PC-9 (cell line): ENCODE data around the gene NPEPPS. TPM values are rescaled to one million over a fixed set of nuclear protein-coding genes. Genes with fewer than 3 reads are reported as not detected.

Experiments used
- BruUV-seq: library from RNA; stranded (reverse); fragments of 400-500 nt; replicated peaks from 2 replicates; lab custom pipeline; 2021; lab: Mats Ljungman, UMichigan
- CTCF ChIA-PET: fragments of 300-600 bp; sonication (Branson Sonifier 250); formaldehyde crosslinking; loops from one replicate; lab custom pipeline; 2022; ENCODE audit warnings: antibody characterized with exemption; lab: Charles Lee
- POLR2A ChIA-PET: fragments of 300-600 bp; sonication (Branson Sonifier 250); formaldehyde crosslinking; loops from one replicate; lab custom pipeline; 2022; ENCODE audit warnings: antibody characterized with exemption; ENCODE audit not compliant: unreplicated experiment; lab: Charles Lee
- DNase-seq, 2 experiments: peaks; one replicate each; pipeline versions ENCODE4 v3.0.0 to v3.0.0-alpha.2; 2015 to 2022; ENCODE audit warnings: mixed read lengths in 1 of 2
- H2AFZ ChIP-seq: fragments of 200-600 bp; sonication (generic); 2 replicates; pipeline ENCODE4 v1.8.1; 2017; ENCODE audit warnings: antibody characterized with exemption
- H3F3A ChIP-seq: fragments of 200-600 bp; sonication (generic); 2 replicates; pipeline ENCODE4 v1.8.1; 2017; ENCODE audit warnings: antibody characterized with exemption, mild to moderate bottlenecking, low read depth; ENCODE audit not compliant: insufficient read depth
- H3K27ac ChIP-seq: fragments of 200-600 bp; sonication (generic); 2 replicates; pipeline ENCODE4 v1.6.1; 2016; ENCODE audit warnings: mixed run types
- H3K27me3 ChIP-seq: fragments of 200-600 bp; sonication (generic); 2 replicates; pipeline ENCODE4 v1.6.1; 2016; ENCODE audit warnings: low read depth, mixed run types; ENCODE audit not compliant: insufficient read depth
- H3K36me3 ChIP-seq: fragments of 200-600 bp; sonication (generic); 2 replicates; pipeline ENCODE4 v1.6.1; 2016; ENCODE audit warnings: low read depth, mixed run types
- H3K4me1 ChIP-seq: fragments of 200-600 bp; sonication (generic); replicated peaks from 2 replicates; pipeline ENCODE4 v1.6.1; 2016; ENCODE audit warnings: mixed run types; ENCODE audit not compliant: insufficient read depth
- H3K4me2 ChIP-seq: fragments of 200-600 bp; sonication (generic); 2 replicates; pipeline ENCODE4 v1.6.1; 2017; ENCODE audit warnings: mixed run types
- H3K4me3 ChIP-seq: fragments of 200-600 bp; sonication (generic); 2 replicates; pipeline ENCODE4 v1.6.1; 2016; ENCODE audit warnings: mixed run types
- H3K79me2 ChIP-seq: fragments of 200-600 bp; sonication (generic); 2 replicates; pipeline ENCODE4 v1.6.1; 2017; ENCODE audit warnings: low read depth, mixed run types
- H3K9me2 ChIP-seq: fragments of 200-600 bp; sonication (generic); 2 replicates; pipeline ENCODE4 v1.8.1; 2017; ENCODE audit warnings: mild to moderate bottlenecking; ENCODE audit not compliant: insufficient read depth
- H3K9me3 ChIP-seq: fragments of 200-600 bp; sonication (generic); 2 replicates; pipeline ENCODE4 v1.8.1; 2016; ENCODE audit warnings: low read depth; ENCODE audit not compliant: insufficient read depth
- H4K20me1 ChIP-seq: fragments of 200-600 bp; sonication (generic); 2 replicates; pipeline ENCODE4 v1.8.1; 2017; ENCODE audit not compliant: insufficient read depth
- CTCF ChIP-seq: fragments of 200-600 bp; sonication (generic); conservative IDR thresholded peaks from 2 replicates; pipeline ENCODE4 v1.6.1; 2017; ENCODE audit warnings: mixed run types, antibody characterized with exemption, mild to moderate bottlenecking, moderate library complexity
- EZH2 ChIP-seq: fragments of 200-600 bp; sonication (generic); IDR thresholded peaks from 2 replicates; pipeline ENCODE4 v1.8.0; 2017; ENCODE audit warnings: antibody characterized with exemption, low read depth
- intact Hi-C: fragments of 100-400 bp; cut with micrococcal nuclease; formaldehyde crosslinking; loops from one replicate; pipeline ENCODE4 v1.10.0; 2022; ENCODE audit not compliant: unreplicated experiment
- total RNA-seq: library from RNA; stranded (reverse); gene quantifications from 2 replicates; pipeline ENCODE4 v1.2.3, GENCODE V29; 2021

The NPEPPS gene
- total RNA-seq, 1 experiment from 2014 or later: 187 TPM

- Histone ChIP-seq H3K27me3 (no peaks in the 10 kb centered on the region), H3K36me3 (peaks cover 58% of the 10 kb centered on the region), H4K20me1 (no peaks in the 10 kb centered on the region; the same call in 1 of the 2 replicates), H3K9me2 (no peaks in the 10 kb centered on the region), H2AFZ (no peak overlapping the region), H3F3A (peaks cover 84% of the 10 kb centered on the region), H3K4me3 (no peak overlapping the region), H3K27ac (no peak overlapping the region), H3K79me2 (0 out of 2 replicates have a peak, but pooled peaks cover 16% of the 10 kb centered on the region), H3K4me1 (peaks cover 29% of the 10 kb centered on the region), H3K9me3 (no peaks in the 10 kb centered on the region), H3K4me2 (no peak overlapping the region)
- CTCF ChIA-PET: no interaction called here
- no peak for DNase-seq
- TF ChIP-seq EZH2 (no peak), CTCF (no peak)
- intact Hi-C loops: no loop called here
- BruUV-seq: no TSS peak
- POLR2A ChIA-PET: no interaction called here
Measured at GRCh38 chr17:47607481-47607880, 76.6 kb downstream of the NPEPPS start.

- Histone ChIP-seq H3K4me1 (peaks cover 29% of the 10 kb centered on the region), H3K27ac (peak overlapping the region; percentile 71), H3K27me3 (no peaks in the 10 kb centered on the region), H3K9me2 (no peaks in the 10 kb centered on the region), H2AFZ (no peak overlapping the region), H3K4me3 (no peak overlapping the region), H3K36me3 (peaks cover 55% of the 10 kb centered on the region), H3K4me2 (no peak overlapping the region), H4K20me1 (peaks cover 8% of the 10 kb centered on the region; the same call in 1 of the 2 replicates), H3K9me3 (no peaks in the 10 kb centered on the region), H3F3A (peaks cover 93% of the 10 kb centered on the region), H3K79me2 (0 out of 2 replicates have a peak, but pooled peaks cover 16% of the 10 kb centered on the region)
- CTCF ChIA-PET: no interaction called here
- no peak for TF ChIP-seq CTCF
- TF ChIP-seq EZH2: no peak
- DNase-seq: peak in 1 of 2 experiments; percentile 57
- intact Hi-C loops: loop anchor here (5.0 to 10.0 kb wide), 3 partner anchors 109 to 667 kb away; no protein-coding TSS in a partner anchor
- no TSS peak for BruUV-seq
- POLR2A ChIA-PET: interaction anchor here (0.6 kb wide), 1 partner anchor 897 kb away, joined by 5 read pairs; no protein-coding TSS in a partner anchor
Measured at GRCh38 chr17:47611372-47612350, 80.8 kb downstream of the NPEPPS start.

DNA sequence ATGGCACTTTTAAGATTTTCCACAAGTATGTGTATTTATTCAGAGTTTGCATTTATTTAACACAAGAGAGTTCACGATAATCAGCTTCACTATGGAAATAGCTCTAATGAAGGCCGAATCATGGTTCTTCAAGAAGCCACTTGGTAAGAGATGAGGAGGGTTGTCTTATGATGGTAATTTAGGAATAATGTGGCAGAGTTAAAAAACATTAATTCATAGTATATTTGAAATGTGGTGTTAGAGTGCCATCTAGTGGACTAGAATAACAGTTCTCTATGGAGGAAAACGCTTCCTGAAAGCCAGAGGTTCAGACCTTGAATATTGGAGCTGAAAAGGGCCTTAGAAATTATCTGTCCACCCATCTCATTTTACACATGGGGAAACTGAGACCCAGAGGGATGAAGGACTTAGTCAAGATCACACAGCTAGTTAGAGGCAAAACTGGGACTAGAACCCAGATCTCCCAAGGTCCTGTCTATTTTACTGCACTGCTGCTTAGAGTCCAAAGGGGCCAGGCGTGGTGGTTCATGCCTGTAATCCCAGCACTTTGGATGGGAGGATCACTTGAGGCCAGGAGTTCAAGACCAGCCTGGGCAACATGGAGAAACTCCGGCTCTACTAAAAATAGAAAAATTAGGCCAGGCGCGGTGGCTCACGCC, 85.0 kb downstream of the NPEPPS start:
- Histone ChIP-seq H3K27me3 (no peaks in the 10 kb centered on the region), H3K9me3 (no peaks in the 10 kb centered on the region), H3K9me2 (no peaks in the 10 kb centered on the region), H4K20me1 (peaks cover 10% of the 10 kb centered on the region; the same call in 1 of the 2 replicates), H3K4me1 (peaks cover 30% of the 10 kb centered on the region), H2AFZ (no peak overlapping the region), H3K27ac (0 out of 2 replicates have a peak overlapping the region, but pooled peaks have one; percentile 7), H3K79me2 (peaks cover 9% of the 10 kb centered on the region; the same call in 1 of the 2 replicates), H3K36me3 (peaks cover 56% of the 10 kb centered on the region), H3K4me3 (no peak overlapping the region), H3F3A (peaks cover 97% of the 10 kb centered on the region), H3K4me2 (no peak overlapping the region)
- peak in 1 of 2 experiments; percentile 49 for DNase-seq
- no TSS peak for BruUV-seq
- intact Hi-C loops: loop anchor here (5.0 to 10.0 kb wide), 3 partner anchors 251 to 671 kb away; partner anchors contain the start of gene EFCAB13
- ChIA-PET CTCF (interaction anchor here (0.5 to 0.6 kb wide), 2 partner anchors 65 to 105 kb away, joined by 3 to 7 read pairs; no protein-coding TSS in a partner anchor), POLR2A (no interaction called here)
- peak; percentile 93 for TF ChIP-seq CTCF
- no peak for TF ChIP-seq EZH2
